Measurements from ENCODE around the gene KRTAP6-3.

The KRTAP6-3 gene

GRCh38 chr21:30623362-30623761 is 31.1 kb downstream of the KRTAP6-3 start:
- in situ Hi-C loops (cut with MboI; ENCODE audit: low sequenced_read_pairs), result no loop called here

- in situ Hi-C loops (cut with MboI; ENCODE audit: low sequenced_read_pairs), result no loop called here
Observed at GRCh38 chr21:30625449-30626165, 33.4 kb downstream of the KRTAP6-3 start.

GRCh38 chr21:30628109-30628508 is 35.9 kb downstream of the KRTAP6-3 start:
- in situ Hi-C loops (cut with MboI; ENCODE audit: low sequenced_read_pairs), result no loop called here

- in situ Hi-C loops (cut with MboI; ENCODE audit: low sequenced_read_pairs), result no loop called here
Observed at GRCh38 chr21:30629200-30629599, 37.0 kb downstream of the KRTAP6-3 start.

- in situ Hi-C loops (cut with MboI; ENCODE audit: low sequenced_read_pairs), result no loop called here
Observed at GRCh38 chr21:30634906-30635305, 42.7 kb downstream of the KRTAP6-3 start, which contains the start of gene KRTAP20-2. TSS of gene KRTAP20-2 (plus strand) at chr21:30635206. CDS start at chr21:30635264, 58 bp downstream.

- in situ Hi-C loops (cut with MboI; ENCODE audit: low sequenced_read_pairs), result no loop called here
Observed at GRCh38 chr21:30638686-30639085, 46.4 kb downstream of the KRTAP6-3 start.

GRCh38 chr21:30642564-30642963 is 50.3 kb downstream of the KRTAP6-3 start, which contains the start of gene KRTAP20-3:
TSS of gene KRTAP20-3 (plus strand) at chr21:30642864.
- in situ Hi-C loops (cut with MboI; ENCODE audit: low sequenced_read_pairs), result no loop called here

All from HL-60/S4 treated with phorbol 12-myristate 13-acetate at 8.2 ng/mL for 4 days and 3 days (cell line).